Gastroesophageal sphincter (tissue), 4 donors: ENCODE data around the gene SVOPL. TPM values are rescaled to one million over a fixed set of nuclear protein-coding genes. Genes with fewer than 3 reads are reported as not detected.

Experiments used
- ATAC-seq: fragments of 150-250 bp; one replicate; pipeline ENCODE4 v1.9.1; 2016; ENCODE audit warnings: mild to moderate bottlenecking, moderate library complexity
- H3K27ac ChIP-seq, 4 donors: fragments of 200-600 bp; sonication (generic) in 3 of 4; 1 replicate in 3 of 4; 2 replicates in 1 of 4; pipeline ENCODE4 v1.5.1; 2016 to 2019
- H3K27me3 ChIP-seq: fragments of 200-600 bp; sonication (generic); one replicate; pipeline ENCODE4 v1.5.1; 2019
- H3K36me3 ChIP-seq, 2 donors: fragments of 200-600 bp; sonication (generic); one replicate each; pipeline ENCODE4 v1.5.1; 2019; ENCODE audit warnings: control low read depth in 1 of 2
- H3K4me1 ChIP-seq, 3 donors: fragments of 200-600 bp; sonication (generic); 1 replicate in 2 of 3; 2 replicates in 1 of 3; pipeline ENCODE4 v1.5.1; 2016 to 2019; ENCODE audit warnings: control low read depth in 2 of 3
- H3K4me3 ChIP-seq, 2 donors: fragments of 200-600 bp; sonication (generic); one replicate each; pipeline ENCODE4 v1.5.1; 2019; ENCODE audit warnings: mild to moderate bottlenecking in 1 of 2, moderate library complexity in 1 of 2
- H3K9me3 ChIP-seq, 3 donors: fragments of 200-600 bp; sonication (generic); one replicate each; pipeline ENCODE4 v1.5.1; 2017 to 2019; ENCODE audit warnings: control low read depth in 2 of 3
- EP300 ChIP-seq: sonication (generic); formaldehyde crosslinking; IDR thresholded peaks from one replicate; pipeline ENCODE4 v1.6.1; 2017; ENCODE audit warnings: antibody characterized with exemption, mild to moderate bottlenecking
- POLR2A ChIP-seq, 2 donors: fragments of 450-650 bp; IDR thresholded peaks; one replicate each; pipeline ENCODE4 v1.6.1; 2017; ENCODE audit warnings: antibody characterized with exemption in 2 of 2, mild to moderate bottlenecking in 2 of 2, moderate library complexity in 1 of 2
- POLR2AphosphoS5 ChIP-seq: sonication (generic); formaldehyde crosslinking; IDR thresholded peaks from one replicate; pipeline ENCODE4 v1.6.1; 2017; ENCODE audit warnings: antibody characterized with exemption
- WGBS, 2 donors: methylation state at CpG; one replicate each; pipeline ENCODE4 v1.1.5; 2018; ENCODE audit warnings: low coverage in 1 of 2; 5-methylcytosine and 5-hydroxymethylcytosine counted together
- total RNA-seq, 4 donors: library from RNA; depleted of rRNA; stranded (reverse); fragments of >200 nt; gene quantifications; one replicate each; pipeline ENCODE4 v1.1.0, GENCODE V29; 2016
- TF ChIP-seq, protein P1 (sequence below), 4 experiments: fragments of 200-600 bp in 2 of 4; fragments of 450-650 bp in 2 of 4; sonication (generic) in 1 of 4; IDR thresholded peaks; one replicate each; pipeline ENCODE4 v1.5.1; 2017 to 2019; ENCODE audit warnings: antibody characterized with exemption in 4 of 4, mild to moderate bottlenecking in 2 of 4, moderate library complexity in 2 of 4

The SVOPL gene
- total RNA-seq, 4 donors from 2014 or later = 0.08 TPM; not detected in 3

DNA sequence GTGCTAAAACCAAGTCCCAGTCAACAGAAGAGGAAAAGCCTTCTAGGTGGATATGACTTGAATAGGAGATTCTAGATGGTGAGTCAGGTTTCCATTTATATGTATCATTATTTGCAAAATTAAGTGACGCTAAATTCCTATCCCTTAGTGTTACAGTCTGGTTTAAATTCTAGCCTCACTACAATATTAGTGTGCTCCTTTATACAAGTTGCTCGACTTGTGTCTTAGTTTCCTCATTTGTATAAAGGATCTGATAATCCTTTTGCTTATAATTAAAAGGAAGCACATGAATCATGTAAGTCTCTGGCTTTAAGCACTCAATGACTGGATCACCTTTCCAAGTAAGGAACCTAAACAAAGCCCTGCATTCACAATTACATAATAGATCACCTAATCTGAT lies 105.7 kb downstream of the SVOPL start:
- no peak overlapping the region for H3K4me3 ChIP-seq
- ATAC-seq = no peak
- H3K4me1 ChIP-seq = no peaks in the 10 kb centered on the region
- no peaks in the 10 kb centered on the region for H3K9me3 ChIP-seq
- no peak for TF ChIP-seq POLR2A (IDR thresholded peaks at IDR 0.05)
- TF ChIP-seq EP300 = no peak
- no peak for TF ChIP-seq POLR2AphosphoS5
- TF ChIP-seq, protein P1, sequence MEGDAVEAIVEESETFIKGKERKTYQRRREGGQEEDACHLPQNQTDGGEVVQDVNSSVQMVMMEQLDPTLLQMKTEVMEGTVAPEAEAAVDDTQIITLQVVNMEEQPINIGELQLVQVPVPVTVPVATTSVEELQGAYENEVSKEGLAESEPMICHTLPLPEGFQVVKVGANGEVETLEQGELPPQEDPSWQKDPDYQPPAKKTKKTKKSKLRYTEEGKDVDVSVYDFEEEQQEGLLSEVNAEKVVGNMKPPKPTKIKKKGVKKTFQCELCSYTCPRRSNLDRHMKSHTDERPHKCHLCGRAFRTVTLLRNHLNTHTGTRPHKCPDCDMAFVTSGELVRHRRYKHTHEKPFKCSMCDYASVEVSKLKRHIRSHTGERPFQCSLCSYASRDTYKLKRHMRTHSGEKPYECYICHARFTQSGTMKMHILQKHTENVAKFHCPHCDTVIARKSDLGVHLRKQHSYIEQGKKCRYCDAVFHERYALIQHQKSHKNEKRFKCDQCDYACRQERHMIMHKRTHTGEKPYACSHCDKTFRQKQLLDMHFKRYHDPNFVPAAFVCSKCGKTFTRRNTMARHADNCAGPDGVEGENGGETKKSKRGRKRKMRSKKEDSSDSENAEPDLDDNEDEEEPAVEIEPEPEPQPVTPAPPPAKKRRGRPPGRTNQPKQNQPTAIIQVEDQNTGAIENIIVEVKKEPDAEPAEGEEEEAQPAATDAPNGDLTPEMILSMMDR (IDR thresholded peaks at IDR 0.05) = no peak
- no peak overlapping the region for H3K27ac ChIP-seq
- 69 to 73% methylated on average over 2 of the region's 2 CpGs for WGBS, 2 donors
- no peaks in the 10 kb centered on the region for H3K36me3 ChIP-seq
- H3K27me3 ChIP-seq = peaks cover 5% of the 10 kb centered on the region

DNA sequence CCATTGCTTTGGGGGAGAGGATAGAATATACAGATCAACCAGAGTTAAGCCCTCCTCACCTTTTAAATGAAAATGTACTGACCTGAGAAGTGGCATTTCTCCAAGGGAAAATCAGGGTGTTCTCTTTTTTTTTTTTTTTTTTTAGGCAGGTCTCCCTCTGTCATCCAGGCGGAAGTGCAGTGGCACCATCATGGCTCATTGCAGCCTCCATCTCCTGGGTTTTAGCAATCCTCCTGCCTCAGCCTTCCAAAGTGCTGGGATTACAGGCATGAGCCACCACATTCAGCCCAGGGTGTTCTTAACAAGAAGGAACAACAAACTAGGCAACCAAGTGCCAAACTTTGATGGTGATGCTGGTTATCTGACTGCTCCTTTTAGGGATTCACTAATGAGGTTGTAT lies 111.0 kb downstream of the SVOPL start:
- H3K4me1 ChIP-seq = no peaks in the 10 kb centered on the region
- TF ChIP-seq EP300 (no peak), POLR2A (IDR thresholded peaks at IDR 0.05) (no peak), POLR2AphosphoS5 (no peak)
- TF ChIP-seq, protein P1 (IDR thresholded peaks at IDR 0.05) = no peak
- no peak overlapping the region for H3K4me3 ChIP-seq
- no peaks in the 10 kb centered on the region for H3K27me3 ChIP-seq
- no peaks in the 10 kb centered on the region for H3K9me3 ChIP-seq
- no peak overlapping the region for H3K27ac ChIP-seq
- 100% methylated on average over 1 of the region's 1 CpG; no CpG with 5 or more reads in 1 of the 2 donors for WGBS, 2 donors
- ATAC-seq = no peak
- H3K36me3 ChIP-seq = peaks cover 0 to 28% of the 10 kb centered on the region in 2 donors

DNA sequence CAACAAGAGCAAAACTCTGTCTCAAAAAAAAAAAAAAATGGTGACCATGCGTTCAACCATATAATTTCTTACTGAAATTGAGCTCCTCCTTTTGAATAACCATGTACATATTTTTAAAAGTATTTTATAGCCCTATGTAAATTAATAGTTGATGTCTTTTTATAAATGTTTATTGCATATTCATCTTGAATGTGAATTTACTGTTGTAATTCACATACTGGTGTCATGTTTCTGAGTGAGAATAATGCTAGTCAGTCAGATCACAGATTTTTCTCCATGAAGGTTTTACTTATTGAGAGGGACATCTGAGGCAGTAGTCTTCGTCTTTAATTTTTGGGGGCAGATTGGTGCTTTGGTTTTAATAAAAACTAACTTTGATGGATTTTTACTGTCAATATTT lies 112.2 kb downstream of the SVOPL start:
- 94 to 96% methylated on average over 2 of the region's 2 CpGs for WGBS, 2 donors
- Histone ChIP-seq H3K4me3 (no peak overlapping the region), H3K4me1 (no peaks in the 10 kb centered on the region), H3K9me3 (no peaks in the 10 kb centered on the region), H3K27me3 (no peaks in the 10 kb centered on the region), H3K36me3 (peaks cover 0 to 40% of the 10 kb centered on the region in 2 donors), H3K27ac (no peak overlapping the region)
- TF ChIP-seq POLR2A (IDR thresholded peaks at IDR 0.05) = no peak
- TF ChIP-seq POLR2AphosphoS5 = no peak
- no peak for ATAC-seq

DNA sequence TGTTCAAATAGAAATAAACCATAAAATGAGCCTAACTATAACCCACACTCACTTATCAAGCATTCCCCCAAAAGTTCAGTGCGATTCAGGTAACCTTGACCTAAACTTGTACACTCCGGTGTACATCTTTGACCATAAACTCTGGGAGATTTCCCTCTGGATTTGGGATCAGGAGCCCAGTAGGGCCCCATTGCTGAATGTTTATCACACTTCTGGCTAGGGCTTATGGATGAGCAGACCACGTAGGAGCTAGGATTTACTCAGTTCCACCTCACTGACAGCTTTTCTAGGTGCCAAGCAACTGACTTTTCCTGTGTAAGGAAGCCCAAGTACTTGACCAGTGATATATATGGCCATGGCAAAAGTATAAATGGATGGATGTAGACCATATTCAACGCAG lies 113.7 kb downstream of the SVOPL start:
- Histone ChIP-seq H3K9me3 (no peaks in the 10 kb centered on the region), H3K4me3 (no peak overlapping the region), H3K27ac (no peak overlapping the region), H3K4me1 (no peaks in the 10 kb centered on the region), H3K36me3 (peaks cover 0 to 55% of the 10 kb centered on the region in 2 donors), H3K27me3 (no peaks in the 10 kb centered on the region)
- TF ChIP-seq POLR2A (IDR thresholded peaks at IDR 0.05) (no peak), POLR2AphosphoS5 (no peak), EP300 (no peak)
- TF ChIP-seq, protein P1 (IDR thresholded peaks at IDR 0.05) = no peak
- 90 to 96% methylated on average over 3 of the region's 4 CpGs for WGBS, 2 donors
- ATAC-seq = no peak

GRCh38 chr7:138585283-138585993 lies 115.7 kb downstream of the SVOPL start:
- TF ChIP-seq, protein P1 (IDR thresholded peaks at IDR 0.05) = no peak
- no peak for TF ChIP-seq POLR2A (IDR thresholded peaks at IDR 0.05)
- TF ChIP-seq POLR2AphosphoS5 = no peak
- TF ChIP-seq EP300 = no peak
- no peak for ATAC-seq
- Histone ChIP-seq H3K4me1 (no peaks in the 10 kb centered on the region), H3K36me3 (peaks cover 0 to 75% of the 10 kb centered on the region in 2 donors), H3K9me3 (no peaks in the 10 kb centered on the region), H3K4me3 (no peak overlapping the region), H3K27me3 (no peaks in the 10 kb centered on the region), H3K27ac (no peak overlapping the region)
- WGBS, 2 donors = 82 to 83% methylated on average over 5 of the region's 5 CpGs
